Neutrophil (primary cell): ENCODE results near the gene DCLRE1B.

Experiments used
- H3K27ac ChIP-seq: fragments of 200-600 bp; sonication (generic); 2 replicates; pipeline ENCODE4 v1.5.1; 2016; ENCODE audit warnings: mild to moderate bottlenecking, moderate library complexity
- H3K27me3 ChIP-seq: fragments of 200-600 bp; sonication (generic); 2 replicates; pipeline ENCODE4 v1.6.0; 2016; ENCODE audit warnings: mild to moderate bottlenecking
- H3K36me3 ChIP-seq: fragments of 200-600 bp; sonication (generic); 2 replicates; pipeline ENCODE4 v1.5.1; 2017
- H3K4me1 ChIP-seq, 2 experiments: fragments of 200-600 bp in 1 of 2; sonication (generic) in 1 of 2; 1 replicate in 1 of 2; 2 replicates in 1 of 2; pipeline versions ENCODE4 v1.5.1 to v1.6.1; 2013 to 2016; ENCODE audit warnings: low read depth in 1 of 2, low read length in 1 of 2, mild to moderate bottlenecking in 1 of 2, moderate library complexity in 1 of 2; ENCODE audit not compliant: control insufficient read depth in 1 of 2, insufficient read depth in 1 of 2
- H3K4me3 ChIP-seq, 2 experiments: fragments of 200-600 bp in 1 of 2; sonication (generic) in 1 of 2; 1 replicate in 1 of 2; 2 replicates in 1 of 2; pipeline ENCODE4 v1.5.1; 2013 to 2016; ENCODE audit warnings: low read depth in 1 of 2, low read length in 1 of 2, mild to moderate bottlenecking in 1 of 2, moderate library complexity in 1 of 2
- H3K9me3 ChIP-seq: fragments of 200-600 bp; sonication (generic); 2 replicates; pipeline ENCODE4 v1.5.1; 2016
- CTCF ChIP-seq: fragments of 200-600 bp; sonication (generic); IDR thresholded peaks from 2 replicates; pipeline ENCODE4 v1.5.1; 2016; ENCODE audit warnings: antibody characterized with exemption

The DCLRE1B gene

GRCh38 chr1:113917400-113918082 is 12.4 kb downstream of the DCLRE1B start:
- no peak for TF ChIP-seq CTCF
- no peak overlapping the region for H3K27ac ChIP-seq
- H3K4me1 ChIP-seq, result peaks cover 0 to 4% of the 10 kb centered on the region in 2 experiments
- H3K9me3 ChIP-seq, result no peaks in the 10 kb centered on the region
- H3K36me3 ChIP-seq, result no peaks in the 10 kb centered on the region
- no peak overlapping the region for H3K4me3 ChIP-seq
- no peaks in the 10 kb centered on the region for H3K27me3 ChIP-seq

GRCh38 chr1:113918243-113918642 is 13.1 kb downstream of the DCLRE1B start:
- no peaks in the 10 kb centered on the region for H3K9me3 ChIP-seq
- H3K4me1 ChIP-seq, result peaks cover 0 to 4% of the 10 kb centered on the region in 2 experiments
- H3K4me3 ChIP-seq, result no peak overlapping the region
- H3K27me3 ChIP-seq, result no peaks in the 10 kb centered on the region
- H3K27ac ChIP-seq, result no peak overlapping the region
- no peaks in the 10 kb centered on the region for H3K36me3 ChIP-seq
- no peak for TF ChIP-seq CTCF

- no peak overlapping the region for H3K27ac ChIP-seq
- H3K4me3 ChIP-seq, result no peak overlapping the region
- H3K27me3 ChIP-seq, result no peaks in the 10 kb centered on the region
- no peaks in the 10 kb centered on the region for H3K4me1 ChIP-seq
- H3K36me3 ChIP-seq, result no peaks in the 10 kb centered on the region
- H3K9me3 ChIP-seq, result no peaks in the 10 kb centered on the region
- no peak for TF ChIP-seq CTCF
Observed at GRCh38 chr1:113922957-113923356, 17.8 kb downstream of the DCLRE1B start.

GRCh38 chr1:113924473-113924872 is 19.3 kb downstream of the DCLRE1B start:
- no peaks in the 10 kb centered on the region for H3K36me3 ChIP-seq
- H3K4me3 ChIP-seq, result no peak overlapping the region
- no peaks in the 10 kb centered on the region for H3K27me3 ChIP-seq
- H3K9me3 ChIP-seq, result no peaks in the 10 kb centered on the region
- H3K4me1 ChIP-seq, result peaks cover 11 to 12% of the 10 kb centered on the region in 2 experiments
- TF ChIP-seq CTCF, result no peak
- H3K27ac ChIP-seq, result no peak overlapping the region

GRCh38 chr1:113928187-113928930 is 23.2 kb downstream of the DCLRE1B start:
- no peaks in the 10 kb centered on the region for H3K36me3 ChIP-seq
- H3K9me3 ChIP-seq, result no peaks in the 10 kb centered on the region
- peaks cover 43% of the 10 kb centered on the region in 2 experiments for H3K4me1 ChIP-seq
- H3K27me3 ChIP-seq, result no peaks in the 10 kb centered on the region
- H3K27ac ChIP-seq, result peak overlapping the region; percentile 95
- no peak for TF ChIP-seq CTCF
- H3K4me3 ChIP-seq, result peak overlapping the region; percentile 87 to 97
